ENCODE data around the gene DPP3. TPM values are rescaled to one million over a fixed set of nuclear protein-coding genes. Genes with fewer than 3 reads are reported as not detected.
A peak's percentile ranks its signal among the peaks of the same experiment; 100 is the strongest.

Gene DPP3
- total RNA-seq, 2 donors from 2014 or later = 15.8 to 52.4 TPM

GRCh38 chr11:66479394-66480116 is 679 bp upstream of the DPP3 start:
- Histone ChIP-seq H3K27me3 (no peaks in the 10 kb centered on the region), H3K4me3 (peak overlapping the region; percentile 54 to 70), H3K36me3 (replicated peaks in 1 of 2; ENCODE audit: insufficient read depth in 1 of 2, low read depth in 2 of 2) (peaks cover 0 to 3% of the 10 kb centered on the region in 2 donors), H3K4me1 (peaks cover 15% of the 10 kb centered on the region), H3K9me3 (no peaks in the 10 kb centered on the region), H3K27ac (peak overlapping the region; percentile 94 to 97 (median 95))
- intact Hi-C loops (cut with DNase I) = no loop called here
- no peak for TF ChIP-seq POLR2A (IDR thresholded peaks at IDR 0.05)
- TF ChIP-seq CTCF (IDR thresholded peaks at IDR 0.05) = no peak
- 2 to 3% methylated on average over 23 to 34 of the region's 34 CpGs for WGBS, 2 donors
- DNase-seq (peak; percentile 52 to 61 (median 57)), ATAC-seq (peak; percentile 48)

GRCh38 chr11:66484806-66485380 is 4.7 kb downstream of the DPP3 start:
- WGBS, 2 donors = 72 to 83% methylated on average over 7 of the region's 7 CpGs

GRCh38 chr11:66488957-66489356 is 8.7 kb downstream of the DPP3 start:
- Histone ChIP-seq H3K4me3 (no peak overlapping the region), H3K27me3 (no peaks in the 10 kb centered on the region), H3K9me3 (no peaks in the 10 kb centered on the region), H3K27ac (no peak overlapping the region), H3K36me3 (replicated peaks in 1 of 2; ENCODE audit: insufficient read depth in 1 of 2, low read depth in 2 of 2) (peaks cover 5 to 20% of the 10 kb centered on the region in 2 donors), H3K4me1 (no peaks in the 10 kb centered on the region)
- 91 to 94% methylated on average over 10 of the region's 10 CpGs for WGBS, 2 donors
- intact Hi-C loops (cut with DNase I) = no loop called here
- TF ChIP-seq CTCF (IDR thresholded peaks at IDR 0.05) (no peak), POLR2A (IDR thresholded peaks at IDR 0.05) (no peak)
- no peak for ATAC-seq
- DNase-seq = no peak

More at GRCh38 chr11:66484806-66485380, 4.7 kb downstream of the DPP3 start:
- ATAC-seq (no peak), DNase-seq (no peak)
- TF ChIP-seq CTCF (IDR thresholded peaks at IDR 0.05) (no peak), POLR2A (IDR thresholded peaks at IDR 0.05) (no peak)
- no peaks in the 10 kb centered on the region for H3K9me3 ChIP-seq
- no peak overlapping the region for H3K4me3 ChIP-seq
- peaks cover 5 to 15% of the 10 kb centered on the region in 2 donors for H3K36me3 ChIP-seq (replicated peaks in 1 of 2; ENCODE audit: insufficient read depth in 1 of 2, low read depth in 2 of 2)
- intact Hi-C loops (cut with DNase I) = no loop called here
- H3K27ac ChIP-seq = no peak overlapping the region
- H3K27me3 ChIP-seq = no peaks in the 10 kb centered on the region
- H3K4me1 ChIP-seq = peaks cover 7% of the 10 kb centered on the region

- intact Hi-C loops (cut with DNase I) = no loop called here
- Histone ChIP-seq H3K27me3 (no peaks in the 10 kb centered on the region), H3K27ac (no peak overlapping the region), H3K9me3 (no peaks in the 10 kb centered on the region), H3K4me1 (no peaks in the 10 kb centered on the region), H3K36me3 (replicated peaks in 1 of 2; ENCODE audit: insufficient read depth in 1 of 2, low read depth in 2 of 2) (peaks cover 5 to 20% of the 10 kb centered on the region in 2 donors), H3K4me3 (no peak overlapping the region)
- DNase-seq = no peak
- WGBS, 2 donors = 84 to 100% methylated on average over 2 to 7 of the region's 7 CpGs
- TF ChIP-seq CTCF (IDR thresholded peaks at IDR 0.05) (no peak), POLR2A (IDR thresholded peaks at IDR 0.05) (no peak)
- no peak for ATAC-seq
Measured at GRCh38 chr11:66489636-66490035, 9.4 kb downstream of the DPP3 start.
